Heart left ventricle (tissue), 16 donors: ENCODE measurements around the gene TGM2. TPM values are rescaled to one million over a fixed set of nuclear protein-coding genes. Genes with fewer than 3 reads are reported as not detected.
A peak's percentile ranks its signal among the peaks of the same experiment; 100 is the strongest.

Source experiments
- ATAC-seq, 4 donors: fragments of 200-7000 bp; cut with Tn5 transposase; one replicate each; pipeline ENCODE4 v1.9.1; 2020 to 2022; ENCODE audit warnings: moderate library complexity in 4 of 4, mild to moderate bottlenecking in 3 of 4, moderate number of reproducible peaks in 1 of 4
- DNase-seq, 5 donors: peaks; one replicate each; pipeline ENCODE4 v3.0.0-alpha.2; 2020
- H3K27ac ChIP-seq, 12 donors: fragments of 200-600 bp; sonication (generic) in 4 of 12; one replicate each; pipeline versions ENCODE4 v1.5.0 to v1.8.0; 2016 to 2022; ENCODE audit warnings: mild to moderate bottlenecking in 2 of 12
- H3K27me3 ChIP-seq, 9 donors: fragments of 200-600 bp; sonication (generic) in 2 of 9; one replicate each; pipeline versions ENCODE4 v1.5.1 to v1.8.0; 2016 to 2022; ENCODE audit warnings: mild to moderate bottlenecking in 3 of 9
- H3K36me3 ChIP-seq, 9 donors: fragments of 200-600 bp; sonication (generic) in 2 of 9; one replicate each; pipeline versions ENCODE4 v1.5.0 to v1.8.0; 2018 to 2022; ENCODE audit warnings: mild to moderate bottlenecking in 2 of 9
- H3K4me1 ChIP-seq, 12 donors: fragments of 200-600 bp; sonication (generic) in 4 of 12; one replicate each; pipeline versions ENCODE4 v1.5.0 to v1.8.0; 2016 to 2022; ENCODE audit warnings: mild to moderate bottlenecking in 3 of 12
- H3K4me3 ChIP-seq, 12 donors: fragments of 200-600 bp; sonication (generic) in 4 of 12; one replicate each; pipeline versions ENCODE4 v1.5.0 to v1.8.0; 2017 to 2022; ENCODE audit warnings: mild to moderate bottlenecking in 9 of 12, moderate library complexity in 4 of 12
- H3K9me3 ChIP-seq, 12 donors: fragments of 200-600 bp; sonication (generic) in 4 of 12; one replicate each; pipeline versions ENCODE4 v1.5.0 to v1.8.0; 2016 to 2022; ENCODE audit warnings: mild to moderate bottlenecking in 1 of 12
- CTCF ChIP-seq, 12 donors: fragments of 200-600 bp; sonication (generic) in 4 of 12; IDR thresholded peaks; one replicate each; pipeline versions ENCODE4 v1.5.0 to v1.8.0; 2018 to 2022; ENCODE audit warnings: antibody characterized with exemption in 12 of 12, mild to moderate bottlenecking in 5 of 12
- POLR2A ChIP-seq, 2 donors: fragments of 450-650 bp; IDR thresholded peaks; one replicate each; pipeline ENCODE4 v1.6.1; 2017; ENCODE audit warnings: antibody characterized with exemption in 2 of 2, mild to moderate bottlenecking in 2 of 2, moderate library complexity in 2 of 2
- WGBS, 4 donors: extraction: QIAGEN DNeasy Blood & Tissue Kit in 2 of 4; methylation state at CpG; one replicate each; pipeline versions ENCODE4 v1.1.5 to v1.1.7; 2013 to 2018; 5-methylcytosine and 5-hydroxymethylcytosine counted together
- intact Hi-C, 10 donors: fragments of 100-400 bp; cut with DNase I; formaldehyde crosslinking; loops; one replicate each; pipeline versions ENCODE4 v1.11.1 to v1.14.2; 2022
- polyA plus RNA-seq, 2 donors: library from polyadenylated mRNA; stranded (reverse); fragments of 200-250 nt; gene quantifications; one replicate each; pipeline ENCODE4 v1.2.3, GENCODE V29; 2013
- total RNA-seq, 9 donors: library from RNA; depleted of rRNA in 2 of 9; stranded (reverse); fragments of >200 nt in 2 of 9; fragmentation: NEBNext Ultra II Directional in 3 of 9; extraction: Animal tissue kit (Norgen Biotek cat#: 25700) in 3 of 9; gene quantifications; one replicate each; pipeline versions ENCODE4 v1.1.0 to v1.2.4, GENCODE V29; 2016 to 2023
- donor health status: ischemic (EF 13 %, LVEDD 7.1; RV severe dilation, severe dysfunction).
- donor health status: healthy with polysubstance abuse.
- donor health status: DM: no; HTN: yes; CAD: no.
- donor health status: DM: no; HTN: no; CAD: no.
- donor health status: ischemic (EF 25% LVEDD 6.9; RV normal size, moderate dysfunction).
- donor health status: ischemic (EF 25% LVEDD 5.7; RV mildly dilated, moderate dysfunction).
- donor health status: healthy.
- donor health status: DM: yes; HTN: yes; CAD: no.
- donor health status: ischemic (EF 35%, LVEDD 5.7; RV mildly dilated, moderate dysfunction).
- donor health status: nonischemic (EF 11% LVEDD 7.7; RV severe dilation, severe dysfunction).
- donor health status: DM: yes; HTN: yes; CAD: no.
- donor health status: PGD.
- donor health status: ischemic (EF 29% LVEDD 5.4; RV normal size, mild dysfunction).
- donor health status: nonischemic (EF 23%, LVEDD 6.1; RV moderate dilation, normal function).

The TGM2 gene
- total and polyA plus RNA-seq, 11 donors: 211 to 1,146 (median 567) TPM

- TF ChIP-seq POLR2A (IDR thresholded peaks at IDR 0.05): no peak
- no peak for TF ChIP-seq CTCF (IDR thresholded peaks at IDR 0.05)
- H3K27me3 ChIP-seq: no peaks in the 10 kb centered on the region
- ATAC-seq (no peak), DNase-seq (no peak)
- peaks cover 0 to 23% (median 0%) of the 10 kb centered on the region in 12 donors for H3K4me1 ChIP-seq
- WGBS, 4 donors: 91 to 97% (median 96%) methylated on average over 6 of the region's 6 CpGs
- no peaks in the 10 kb centered on the region for H3K9me3 ChIP-seq
- H3K36me3 ChIP-seq: no peaks in the 10 kb centered on the region
- intact Hi-C loops: no loop called here
- no peak overlapping the region for H3K4me3 ChIP-seq
- peak overlapping the region in 3 of 12 donors; percentile 29 to 70 (median 54) for H3K27ac ChIP-seq
These were observed 25.1 kb upstream of the TGM2 start for GRCh38 chr20:38190166-38190565.

GRCh38 chr20:38187517-38187916 lies 22.4 kb upstream of the TGM2 start:
- intact Hi-C loops: no loop called here
- ATAC-seq: no peak

GRCh38 chr20:38186788-38187221 lies 21.7 kb upstream of the TGM2 start:
- H3K27me3 ChIP-seq: no peaks in the 10 kb centered on the region

More at GRCh38 chr20:38187517-38187916, 22.4 kb upstream of the TGM2 start:
- H3K27me3 ChIP-seq: no peaks in the 10 kb centered on the region
- H3K4me1 ChIP-seq: peaks cover 0 to 18% (median 0%) of the 10 kb centered on the region in 12 donors
- no peaks in the 10 kb centered on the region for H3K36me3 ChIP-seq
- 81 to 89% (median 88%) methylated on average over 5 of the region's 5 CpGs for WGBS, 4 donors
- H3K9me3 ChIP-seq: peaks cover 0 to 3% (median 0%) of the 10 kb centered on the region in 12 donors
- no peak overlapping the region for H3K4me3 ChIP-seq
- no peak for TF ChIP-seq POLR2A (IDR thresholded peaks at IDR 0.05)
- TF ChIP-seq CTCF (IDR thresholded peaks at IDR 0.05): peak in 2 of 12 donors; percentile 7 to 12
- no peak for DNase-seq
- no peak overlapping the region for H3K27ac ChIP-seq

GRCh38 chr20:38184101-38184500 lies 19.0 kb upstream of the TGM2 start:
- Histone ChIP-seq H3K9me3 (peaks cover 0 to 9% (median 0%) of the 10 kb centered on the region in 12 donors), H3K27ac (no peak overlapping the region), H3K27me3 (no peaks in the 10 kb centered on the region), H3K4me3 (no peak overlapping the region), H3K36me3 (no peaks in the 10 kb centered on the region), H3K4me1 (peaks cover 0 to 7% (median 0%) of the 10 kb centered on the region in 12 donors)
- no peak for TF ChIP-seq CTCF (IDR thresholded peaks at IDR 0.05)
- intact Hi-C loops: no loop called here
- ATAC-seq: no peak
- WGBS, 4 donors: 70 to 77% (median 75%) methylated on average over 8 of the region's 8 CpGs
- DNase-seq: no peak

More at GRCh38 chr20:38186788-38187221, 21.7 kb upstream of the TGM2 start:
- ATAC-seq (no peak), DNase-seq (no peak)
- H3K4me3 ChIP-seq: no peak overlapping the region
- WGBS, 4 donors: 60 to 73% (median 67%) methylated on average over 5 of the region's 5 CpGs
- intact Hi-C loops: no loop called here
- H3K4me1 ChIP-seq: peaks cover 0 to 16% (median 0%) of the 10 kb centered on the region in 12 donors
- peaks cover 0 to 6% (median 0%) of the 10 kb centered on the region in 12 donors for H3K9me3 ChIP-seq
- TF ChIP-seq POLR2A (IDR thresholded peaks at IDR 0.05) (no peak), CTCF (IDR thresholded peaks at IDR 0.05) (no peak)
- H3K36me3 ChIP-seq: no peaks in the 10 kb centered on the region
- no peak overlapping the region for H3K27ac ChIP-seq
